Measurements from ENCODE around the gene RPS6KA3.

GRCh38 chrX:20248592-20249192, 18.0 kb downstream of the RPS6KA3 start:
- TF ChIP-seq ZFX (IDR thresholded peaks at IDR 0.05; ENCODE audit: borderline replicate concordance) (no peak), CTCF (IDR thresholded peaks at IDR 0.05) (no peak)
